ENCODE results near the gene ACTL7B.

The ACTL7B gene

GRCh38 chr9:108860354-108860753, 4.6 kb upstream of the ACTL7B start:
- TF ChIP-seq CTCF (IDR thresholded peaks at IDR 0.05; ENCODE audit: insufficient read depth, low read length, poor library complexity, severe bottlenecking) (no peak), EZH2phosphoT487 (conservative IDR thresholded peaks at IDR 0.05; ENCODE audit: low read length) (no peak)
- Histone ChIP-seq H3F3A (ENCODE audit: insufficient read depth) (no peaks in the 10 kb centered on the region), H2AFZ (ENCODE audit: low read depth, low read length, severe bottlenecking) (no peak overlapping the region), H3K4me2 (ENCODE audit: low read depth, low read length, poor library complexity, severe bottlenecking) (no peak overlapping the region), H3K27me3 (ENCODE audit: low read length) (no peaks in the 10 kb centered on the region), H3K9me2 (replicated peaks; ENCODE audit: insufficient read depth, low read length) (no peaks in the 10 kb centered on the region), H3K27ac (ENCODE audit: low read depth, low read length) (no peak overlapping the region), H3K9me3 (ENCODE audit: insufficient read depth, low read length) (no peaks in the 10 kb centered on the region), H3K9ac (ENCODE audit: low read length) (no peak overlapping the region), H3K4me3 (ENCODE audit: insufficient read depth, low read length, poor library complexity, severe bottlenecking) (no peak overlapping the region), H4K20me1 (ENCODE audit: low read depth, low read length) (no peaks in the 10 kb centered on the region), H3K79me2 (ENCODE audit: insufficient read depth, low read length) (no peaks in the 10 kb centered on the region), H3K36me3 (ENCODE audit: low read length) (no peaks in the 10 kb centered on the region)

- no peaks in the 10 kb centered on the region for H3K27me3 ChIP-seq (ENCODE audit: low read length)
- H3K9ac ChIP-seq (ENCODE audit: low read length), result no peak overlapping the region
- H3K9me2 ChIP-seq (replicated peaks; ENCODE audit: insufficient read depth, low read length), result no peaks in the 10 kb centered on the region
- H3K9me3 ChIP-seq (ENCODE audit: insufficient read depth, low read length), result no peaks in the 10 kb centered on the region
- no peaks in the 10 kb centered on the region for H3F3A ChIP-seq (ENCODE audit: insufficient read depth)
- H4K20me1 ChIP-seq (ENCODE audit: low read depth, low read length), result no peaks in the 10 kb centered on the region
- H2AFZ ChIP-seq (ENCODE audit: low read depth, low read length, severe bottlenecking), result no peak overlapping the region
- TF ChIP-seq EZH2phosphoT487 (conservative IDR thresholded peaks at IDR 0.05; ENCODE audit: low read length), result no peak
- no peak for TF ChIP-seq CTCF (IDR thresholded peaks at IDR 0.05; ENCODE audit: insufficient read depth, low read length, poor library complexity, severe bottlenecking)
- no peak overlapping the region for H3K4me3 ChIP-seq (ENCODE audit: insufficient read depth, low read length, poor library complexity, severe bottlenecking)
- no peaks in the 10 kb centered on the region for H3K79me2 ChIP-seq (ENCODE audit: insufficient read depth, low read length)
- H3K4me2 ChIP-seq (ENCODE audit: low read depth, low read length, poor library complexity, severe bottlenecking), result no peak overlapping the region
- H3K36me3 ChIP-seq (ENCODE audit: low read length), result no peaks in the 10 kb centered on the region
- H3K27ac ChIP-seq (ENCODE audit: low read depth, low read length), result no peak overlapping the region
Measured at GRCh38 chr9:108859459-108860114, 3.8 kb upstream of the ACTL7B start.

- Histone ChIP-seq H2AFZ (ENCODE audit: low read depth, low read length, severe bottlenecking) (no peak overlapping the region), H3F3A (ENCODE audit: insufficient read depth) (no peaks in the 10 kb centered on the region), H3K36me3 (ENCODE audit: low read length) (no peaks in the 10 kb centered on the region), H3K27me3 (ENCODE audit: low read length) (no peaks in the 10 kb centered on the region), H3K9me3 (ENCODE audit: insufficient read depth, low read length) (no peaks in the 10 kb centered on the region), H3K4me3 (ENCODE audit: insufficient read depth, low read length, poor library complexity, severe bottlenecking) (no peak overlapping the region), H3K9ac (ENCODE audit: low read length) (no peak overlapping the region), H3K4me2 (ENCODE audit: low read depth, low read length, poor library complexity, severe bottlenecking) (no peak overlapping the region), H4K20me1 (ENCODE audit: low read depth, low read length) (no peaks in the 10 kb centered on the region), H3K79me2 (ENCODE audit: insufficient read depth, low read length) (no peaks in the 10 kb centered on the region), H3K27ac (ENCODE audit: low read depth, low read length) (no peak overlapping the region), H3K9me2 (replicated peaks; ENCODE audit: insufficient read depth, low read length) (no peaks in the 10 kb centered on the region)
- TF ChIP-seq CTCF (IDR thresholded peaks at IDR 0.05; ENCODE audit: insufficient read depth, low read length, poor library complexity, severe bottlenecking) (no peak), EZH2phosphoT487 (conservative IDR thresholded peaks at IDR 0.05; ENCODE audit: low read length) (no peak)
Measured at GRCh38 chr9:108857572-108857971, 1.8 kb upstream of the ACTL7B start.

All from SU-DHL-6 (cell line).